Common myeloid progenitor, CD34-positive (primary cell): ENCODE measurements around the gene NEK1. TPM values are rescaled to one million over a fixed set of nuclear protein-coding genes. Genes with fewer than 3 reads are reported as not detected.

Experiments used
- CTCF ChIA-PET: fragments of 350-600 bp; sonication (Branson Sonifier 250); formaldehyde crosslinking; loops from one replicate; lab custom pipeline; 2021; ENCODE audit warnings: antibody characterized with exemption; lab: Charles Lee
- POLR2A ChIA-PET: fragments of 350-600 bp; sonication (Branson Sonifier 250); formaldehyde crosslinking; loops from one replicate; lab custom pipeline; 2021; ENCODE audit warnings: antibody characterized with exemption; lab: Charles Lee
- DNase-seq, 3 donors: peaks; one replicate each; pipeline versions ENCODE4 v3.0.0 to v3.0.0-alpha.2; 2013
- H3K27ac ChIP-seq, 2 experiments: 1 replicate in 1 of 2; 2 replicates in 1 of 2; pipeline ENCODE4 v1.7.0; 2013; ENCODE audit warnings: inconsistent platforms in 2 of 2, low read length in 2 of 2, mild to moderate bottlenecking in 2 of 2, low read depth in 1 of 2, moderate library complexity in 1 of 2; ENCODE audit not compliant: severe bottlenecking in 2 of 2, insufficient read depth in 1 of 2, poor library complexity in 1 of 2
- H3K27me3 ChIP-seq, 5 experiments: replicated peaks in 2 of 5; 1 replicate in 3 of 5; 2 replicates in 2 of 5; pipeline versions ENCODE4 v1.6.1 to v1.7.0; 2013; ENCODE audit warnings: low read length in 4 of 5, mild to moderate bottlenecking in 2 of 5, moderate library complexity in 2 of 5, inconsistent platforms in 1 of 5; ENCODE audit not compliant: insufficient read depth in 5 of 5, control insufficient read depth in 4 of 5
- H3K36me3 ChIP-seq, 4 experiments: 1 replicate in 2 of 4; 2 replicates in 2 of 4; pipeline versions ENCODE4 v1.6.1 to v1.7.0; 2013; ENCODE audit warnings: low read length in 3 of 4, control low read depth in 1 of 4, mild to moderate bottlenecking in 1 of 4; ENCODE audit not compliant: control insufficient read depth in 4 of 4, insufficient read depth in 4 of 4
- H3K4me1 ChIP-seq, 4 experiments: 1 replicate in 3 of 4; 2 replicates in 1 of 4; pipeline versions ENCODE4 v1.6.1 to v1.7.1; 2013; ENCODE audit warnings: low read length in 3 of 4, mild to moderate bottlenecking in 3 of 4, control low read depth in 1 of 4, inconsistent platforms in 1 of 4, moderate library complexity in 1 of 4; ENCODE audit not compliant: control insufficient read depth in 4 of 4, insufficient read depth in 4 of 4; ENCODE audit errors: control extremely low read depth in 1 of 4
- H3K4me3 ChIP-seq, 7 experiments: 1 replicate in 4 of 7; 2 replicates in 3 of 7; pipeline versions ENCODE4 v1.5.1 to v1.7.0; 2013; ENCODE audit warnings: mild to moderate bottlenecking in 7 of 7, low read length in 6 of 7, moderate library complexity in 6 of 7, inconsistent platforms in 2 of 7, low read depth in 2 of 7, control low read depth in 1 of 7; ENCODE audit not compliant: insufficient read depth in 4 of 7, control insufficient read depth in 1 of 7; ENCODE audit errors: extremely low read depth in 1 of 7
- H3K9me3 ChIP-seq, 5 experiments: 1 replicate in 4 of 5; 2 replicates in 1 of 5; pipeline versions ENCODE4 v1.6.1 to v1.7.1; 2013; ENCODE audit warnings: low read length in 4 of 5, mild to moderate bottlenecking in 2 of 5, inconsistent platforms in 1 of 5, low read depth in 1 of 5, moderate library complexity in 1 of 5; ENCODE audit not compliant: control insufficient read depth in 4 of 5, insufficient read depth in 2 of 5; ENCODE audit errors: control extremely low read depth in 1 of 5
- WGBS: methylation state at CpG from one replicate; pipeline ENCODE4 v1.1.5; 2013; ENCODE audit not compliant: insufficient coverage; 5-methylcytosine and 5-hydroxymethylcytosine counted together
- polyA plus RNA-seq: library from polyadenylated mRNA; unstranded; fragments of 120-200 nt; gene quantifications from one replicate; pipeline ENCODE4 v1.2.1, GENCODE V29; 2013

Gene NEK1
- 12.8 TPM for polyA plus RNA-seq

- peak; percentile 87 to 91 (median 91) for DNase-seq
- CTCF ChIA-PET = interaction anchor here (0.6 to 2.6 kb wide), 13 partner anchors 12 to 596 kb away, joined by 3 to 16 read pairs (median 4); partner anchors contain the start of genes HPF1 and MFAP3L
- H3K9me3 ChIP-seq = no peaks in the 10 kb centered on the region
- H3K27ac ChIP-seq = peak within 1 kb of the TSS; percentile 93 to 97
- H3K4me3 ChIP-seq = peak within 1 kb of the TSS; percentile 73 to 99 (median 94)
- whole genome bisulfite sequencing = 1% methylated on average over 38 of the region's 61 CpGs
- POLR2A ChIA-PET = interaction anchor here (0.6 kb wide), 1 partner anchor 19 kb away, joined by 6 read pairs; no protein-coding TSS in a partner anchor
- no peaks in the 10 kb centered on the region for H3K27me3 ChIP-seq
- peaks cover 0 to 24% (median 14%) of the 10 kb centered on the region in 4 experiments for H3K4me1 ChIP-seq
- H3K36me3 ChIP-seq = peaks cover 0 to 2% (median 0%) of the 10 kb centered on the region in 4 experiments
These were observed at the start of gene NEK1 for GRCh38 chr4:169611991-169612870. NEK1 (minus strand) TSS chr4:169612583; CDS start chr4:169602630, 9,953 bp downstream.

- Histone ChIP-seq H3K27ac (peak overlapping the region in 1 of 2 experiments; percentile 76), H3K36me3 (no peaks in the 10 kb centered on the region), H3K4me1 (peaks cover 15 to 51% (median 36%) of the 10 kb centered on the region in 4 experiments), H3K9me3 (no peaks in the 10 kb centered on the region), H3K4me3 (no peak overlapping the region), H3K27me3 (no peaks in the 10 kb centered on the region)
- WGBS = no CpG with 5 or more reads among the region's 1 CpG
- ChIA-PET POLR2A (no interaction called here), CTCF (interaction anchor here (0.8 to 1.9 kb wide), 3 partner anchors 12 to 48 kb away, joined by 4 to 8 read pairs (median 5); no protein-coding TSS in a partner anchor)
- no peak for DNase-seq
These were observed 49.4 kb upstream of the NEK1 start for GRCh38 chr4:169661761-169662160.

- no CpG with 5 or more reads among the region's 3 CpGs for WGBS
- H3K27ac ChIP-seq = peak overlapping the region in 1 of 2 experiments; percentile 76
- H3K4me1 ChIP-seq = peaks cover 15 to 50% (median 31%) of the 10 kb centered on the region in 4 experiments
- H3K9me3 ChIP-seq = no peaks in the 10 kb centered on the region
- ChIA-PET POLR2A (no interaction called here), CTCF (interaction anchor here (0.8 to 1.9 kb wide), 4 partner anchors 13 to 47 kb away, joined by 4 to 8 read pairs (median 4); no protein-coding TSS in a partner anchor)
- H3K36me3 ChIP-seq = peaks cover 0 to 3% (median 0%) of the 10 kb centered on the region in 4 experiments
- DNase-seq = peak in 2 of 3 donors; percentile 23 to 44
- H3K4me3 ChIP-seq = peak overlapping the region in 2 of 7 experiments; percentile 69 to 82
- no peaks in the 10 kb centered on the region for H3K27me3 ChIP-seq
These were observed 48.5 kb upstream of the NEK1 start for GRCh38 chr4:169660929-169661328.

GRCh38 chr4:169659716-169660670 lies 47.6 kb upstream of the NEK1 start:
- ChIA-PET POLR2A (interaction anchor here (0.7 kb wide), 1 partner anchor 561 kb away, joined by 3 read pairs; no protein-coding TSS in a partner anchor), CTCF (interaction anchor here (0.8 to 2.0 kb wide), 5 partner anchors 13 to 59 kb away, joined by 3 to 7 read pairs (median 4); no protein-coding TSS in a partner anchor)
- Histone ChIP-seq H3K4me1 (peaks cover 7 to 40% (median 24%) of the 10 kb centered on the region in 4 experiments), H3K27me3 (no peaks in the 10 kb centered on the region), H3K4me3 (peak overlapping the region in 6 of 7 experiments; percentile 58 to 91 (median 74)), H3K36me3 (peaks cover 0 to 3% (median 0%) of the 10 kb centered on the region in 4 experiments), H3K9me3 (peaks cover 0 to 2% (median 0%) of the 10 kb centered on the region in 5 experiments), H3K27ac (peak overlapping the region; percentile 38 to 92)
- 7% methylated on average over 9 of the region's 14 CpGs for WGBS
- DNase-seq = peak; percentile 97 to 99 (median 98)

GRCh38 chr4:169658975-169659715 lies 46.8 kb upstream of the NEK1 start:
- H3K9me3 ChIP-seq = peaks cover 0 to 2% (median 0%) of the 10 kb centered on the region in 5 experiments
- peaks cover 3 to 32% (median 17%) of the 10 kb centered on the region in 4 experiments for H3K4me1 ChIP-seq
- WGBS = 33% methylated on average over 1 of the region's 6 CpGs
- ChIA-PET POLR2A (no interaction called here), CTCF (interaction anchor here (0.8 to 2.0 kb wide), 5 partner anchors 12 to 60 kb away, joined by 3 to 7 read pairs (median 4); no protein-coding TSS in a partner anchor)
- no peak for DNase-seq
- H3K36me3 ChIP-seq = peaks cover 0 to 3% (median 0%) of the 10 kb centered on the region in 4 experiments
- peak overlapping the region in 4 of 7 experiments; percentile 30 to 91 (median 74) for H3K4me3 ChIP-seq
- H3K27me3 ChIP-seq = no peaks in the 10 kb centered on the region
- H3K27ac ChIP-seq = peak overlapping the region; percentile 38 to 92
